ENCODE results near the gene GSC2.

The GSC2 gene

GRCh38 chr22:19108807-19109197 is 41.3 kb downstream of the GSC2 start:
- peaks cover 23% of the 10 kb centered on the region for H4K20me1 ChIP-seq (ENCODE audit: control insufficient read depth, insufficient read depth, low read depth, low read length)
- no peaks in the 10 kb centered on the region for H3K27me3 ChIP-seq (ENCODE audit: control insufficient read depth, low read length)
- H3K4me3 ChIP-seq (ENCODE audit: low read length), result no peak overlapping the region
- no peak overlapping the region for H3K27ac ChIP-seq (ENCODE audit: low read depth, low read length)
- TF ChIP-seq CTCF (IDR thresholded peaks at IDR 0.05; ENCODE audit: low read depth, low read length, poor library complexity, severe bottlenecking) (no peak), EZH2phosphoT487 (IDR thresholded peaks at IDR 0.05; ENCODE audit: borderline replicate concordance, low read length) (no peak)
- H3K9me2 ChIP-seq (replicated peaks; ENCODE audit: control insufficient read depth, low read length), result no peaks in the 10 kb centered on the region
- peaks cover 15% of the 10 kb centered on the region for H3K4me1 ChIP-seq (ENCODE audit: control insufficient read depth, low read length)
- no peak overlapping the region for H3K4me2 ChIP-seq (ENCODE audit: low read length)
- H3K79me2 ChIP-seq (ENCODE audit: control insufficient read depth, low read length), result peaks cover 92% of the 10 kb centered on the region
- H3F3A ChIP-seq (ENCODE audit: control insufficient read depth, insufficient read depth), result no peaks in the 10 kb centered on the region
- no peaks in the 10 kb centered on the region for H3K9me3 ChIP-seq (ENCODE audit: control insufficient read depth, insufficient read depth, low read length)
- no peaks in the 10 kb centered on the region for H3K36me3 ChIP-seq (ENCODE audit: control insufficient read depth, low read length)

DNA sequence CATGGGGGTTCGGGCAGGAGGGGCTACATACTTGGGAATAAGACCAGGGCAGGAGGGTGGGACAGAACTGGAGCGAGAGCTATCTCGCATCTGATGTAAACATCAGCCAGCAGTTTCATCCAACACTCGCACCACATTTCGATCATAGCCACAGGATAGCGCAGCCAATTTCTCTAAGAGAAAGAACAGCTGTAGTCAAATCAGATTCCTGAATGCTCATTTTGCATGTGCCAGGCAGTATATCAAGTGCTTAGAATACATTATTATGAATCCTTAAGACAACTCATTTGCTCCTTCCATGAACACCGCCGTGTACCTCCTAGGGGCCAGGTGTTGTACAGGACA is 42.4 kb downstream of the GSC2 start:
- Histone ChIP-seq H3K4me3 (ENCODE audit: low read length) (no peak overlapping the region), H3K79me2 (ENCODE audit: control insufficient read depth, low read length) (peaks cover 89% of the 10 kb centered on the region), H3F3A (ENCODE audit: control insufficient read depth, insufficient read depth) (no peaks in the 10 kb centered on the region), H3K9me3 (ENCODE audit: control insufficient read depth, insufficient read depth, low read length) (no peaks in the 10 kb centered on the region), H3K4me2 (ENCODE audit: low read length) (no peak overlapping the region), H4K20me1 (ENCODE audit: control insufficient read depth, insufficient read depth, low read depth, low read length) (peaks cover 23% of the 10 kb centered on the region), H3K36me3 (ENCODE audit: control insufficient read depth, low read length) (no peaks in the 10 kb centered on the region), H3K27me3 (ENCODE audit: control insufficient read depth, low read length) (no peaks in the 10 kb centered on the region), H3K9me2 (replicated peaks; ENCODE audit: control insufficient read depth, low read length) (no peaks in the 10 kb centered on the region), H3K27ac (ENCODE audit: low read depth, low read length) (no peak overlapping the region), H3K4me1 (ENCODE audit: control insufficient read depth, low read length) (peaks cover 15% of the 10 kb centered on the region)
- TF ChIP-seq CTCF (IDR thresholded peaks at IDR 0.05; ENCODE audit: low read depth, low read length, poor library complexity, severe bottlenecking) (no peak), EZH2phosphoT487 (IDR thresholded peaks at IDR 0.05; ENCODE audit: borderline replicate concordance, low read length) (no peak)

GRCh38 chr22:19106886-19107729 is 43.0 kb downstream of the GSC2 start:
- TF ChIP-seq CTCF (IDR thresholded peaks at IDR 0.05; ENCODE audit: low read depth, low read length, poor library complexity, severe bottlenecking) (no peak), EZH2phosphoT487 (IDR thresholded peaks at IDR 0.05; ENCODE audit: borderline replicate concordance, low read length) (no peak)
- H3K4me1 ChIP-seq (ENCODE audit: control insufficient read depth, low read length), result peaks cover 15% of the 10 kb centered on the region
- H3K27me3 ChIP-seq (ENCODE audit: control insufficient read depth, low read length), result no peaks in the 10 kb centered on the region
- no peaks in the 10 kb centered on the region for H3K9me3 ChIP-seq (ENCODE audit: control insufficient read depth, insufficient read depth, low read length)
- no peak overlapping the region for H3K4me2 ChIP-seq (ENCODE audit: low read length)
- H3K4me3 ChIP-seq (ENCODE audit: low read length), result no peak overlapping the region
- H3K27ac ChIP-seq (ENCODE audit: low read depth, low read length), result no peak overlapping the region
- H3F3A ChIP-seq (ENCODE audit: control insufficient read depth, insufficient read depth), result no peaks in the 10 kb centered on the region
- H3K9me2 ChIP-seq (replicated peaks; ENCODE audit: control insufficient read depth, low read length), result no peaks in the 10 kb centered on the region
- H4K20me1 ChIP-seq (ENCODE audit: control insufficient read depth, insufficient read depth, low read depth, low read length), result peaks cover 23% of the 10 kb centered on the region
- H3K79me2 ChIP-seq (ENCODE audit: control insufficient read depth, low read length), result peaks cover 87% of the 10 kb centered on the region
- H3K36me3 ChIP-seq (ENCODE audit: control insufficient read depth, low read length), result no peaks in the 10 kb centered on the region

Measured in DOHH2 (cell line).